ENCODE data around the gene ATP6V1A. TPM values are rescaled to one million over a fixed set of nuclear protein-coding genes. Genes with fewer than 3 reads are reported as not detected.

The ATP6V1A gene
- total RNA-seq, 1 experiment from 2014 or later, result 67.4 TPM

DNA sequence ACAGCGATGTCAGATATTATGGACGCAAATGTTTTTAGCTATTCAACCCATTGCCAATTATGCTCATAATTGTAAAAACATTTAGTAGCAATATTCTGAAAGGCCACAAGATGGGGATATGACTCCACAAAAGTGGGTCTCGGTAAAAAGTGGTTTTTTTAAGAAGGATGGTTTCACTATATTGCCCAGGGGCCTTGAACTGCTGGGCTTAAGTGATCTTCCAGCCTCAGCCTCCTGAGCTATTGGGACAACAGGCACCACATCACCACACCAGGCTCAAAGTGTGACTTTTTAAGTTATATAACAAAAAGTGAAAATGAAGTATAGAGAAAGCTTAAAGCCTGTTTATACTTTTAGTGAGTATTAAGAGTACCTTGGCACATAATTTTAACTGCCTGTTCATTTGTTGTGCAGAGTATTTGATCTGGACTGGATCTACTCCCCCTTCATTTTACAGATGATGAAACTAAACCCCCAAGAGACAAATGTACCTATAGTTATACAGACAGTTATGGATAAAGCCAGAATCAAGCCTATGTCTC, 10.2 kb upstream of the ATP6V1A start:
- DNase-seq, result peak; percentile 17
- no peak overlapping the region for H3K4me3 ChIP-seq (ENCODE audit: insufficient read depth, low read depth, low read length)
- no peaks in the 10 kb centered on the region for H3K36me3 ChIP-seq (replicated peaks; ENCODE audit: control insufficient read depth, insufficient read depth, low read length)

DNA sequence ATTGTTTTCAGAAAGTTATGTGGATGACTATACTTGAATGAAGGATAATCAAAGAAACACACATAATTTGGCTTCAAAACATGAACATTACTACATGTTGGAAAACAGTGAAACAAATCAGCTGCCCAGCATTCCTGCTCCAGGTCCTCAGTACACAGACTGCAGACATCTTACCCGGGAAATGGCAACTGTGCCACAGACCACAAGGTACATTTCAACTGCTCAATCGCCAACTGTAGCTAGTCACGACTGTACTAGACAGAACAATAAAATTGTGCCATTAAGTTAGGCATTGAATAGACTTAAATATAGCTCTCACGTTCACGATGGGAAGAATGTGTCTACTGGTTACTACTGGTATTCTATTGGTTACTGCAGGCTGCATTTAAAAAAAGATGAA, 5.7 kb upstream of the ATP6V1A start:
- H3K36me3 ChIP-seq (replicated peaks; ENCODE audit: control insufficient read depth, insufficient read depth, low read length), result no peaks in the 10 kb centered on the region
- H3K4me3 ChIP-seq (ENCODE audit: insufficient read depth, low read depth, low read length), result no peak overlapping the region
- no peak for DNase-seq
- H3K27me3 ChIP-seq (ENCODE audit: control insufficient read depth, insufficient read depth, low read length), result no peaks in the 10 kb centered on the region

More for the DNA sequence above, 10.2 kb upstream of the ATP6V1A start:
- no peaks in the 10 kb centered on the region for H3K27me3 ChIP-seq (ENCODE audit: control insufficient read depth, insufficient read depth, low read length)

DNA sequence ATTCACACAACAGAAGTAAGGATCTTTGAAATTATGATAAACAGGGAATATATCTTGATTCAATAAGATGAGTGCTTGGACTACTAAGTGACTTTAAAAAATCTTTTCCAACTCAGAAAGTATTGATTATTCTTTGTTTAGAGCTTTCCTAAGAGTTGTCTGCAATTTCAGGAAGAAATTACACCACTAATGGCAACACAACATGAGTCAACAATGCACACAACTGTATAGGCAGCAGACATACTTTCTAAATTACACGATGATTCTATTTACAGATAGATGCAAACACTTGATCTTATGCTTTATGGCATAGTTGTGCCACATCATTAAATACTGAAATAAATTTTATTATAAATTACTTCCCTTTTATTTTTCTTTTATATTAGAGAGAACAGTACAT, 5.2 kb upstream of the ATP6V1A start:
- H3K27me3 ChIP-seq (ENCODE audit: control insufficient read depth, insufficient read depth, low read length), result no peaks in the 10 kb centered on the region
- no peak overlapping the region for H3K4me3 ChIP-seq (ENCODE audit: insufficient read depth, low read depth, low read length)
- no peak for DNase-seq
- no peaks in the 10 kb centered on the region for H3K36me3 ChIP-seq (replicated peaks; ENCODE audit: control insufficient read depth, insufficient read depth, low read length)

DNA sequence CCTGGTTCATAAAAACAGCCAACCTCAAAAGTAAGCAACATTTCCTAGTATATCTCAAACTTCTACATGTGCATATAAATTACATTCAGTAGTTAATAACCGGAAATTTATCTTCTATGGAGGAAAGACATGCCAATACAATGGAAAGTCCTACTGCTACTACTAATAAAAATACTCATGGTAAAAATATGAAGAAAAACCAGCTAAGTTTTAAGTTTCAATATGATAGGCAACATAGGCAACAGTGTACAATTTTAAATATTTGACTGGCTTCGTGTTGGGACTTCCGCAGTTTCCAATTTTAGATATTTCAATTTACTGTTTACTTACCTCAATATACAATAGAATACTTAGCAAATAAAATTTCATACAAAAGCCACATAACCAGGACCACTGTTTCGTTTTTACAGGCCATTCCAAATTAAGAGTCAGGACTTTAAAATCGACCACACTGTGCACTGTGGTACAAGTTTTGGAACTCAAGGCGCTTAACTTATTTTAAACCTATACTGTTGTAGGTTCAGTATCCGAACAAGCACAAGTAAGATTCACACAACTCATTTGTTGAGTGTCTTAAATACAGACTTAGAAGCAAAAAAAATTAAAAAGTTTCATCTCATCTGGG, 3.7 kb upstream of the ATP6V1A start:
- DNase-seq, result no peak
- no peak overlapping the region for H3K4me3 ChIP-seq (ENCODE audit: insufficient read depth, low read depth, low read length)
- H3K27me3 ChIP-seq (ENCODE audit: control insufficient read depth, insufficient read depth, low read length), result no peaks in the 10 kb centered on the region
- no peaks in the 10 kb centered on the region for H3K36me3 ChIP-seq (replicated peaks; ENCODE audit: control insufficient read depth, insufficient read depth, low read length)

DNA sequence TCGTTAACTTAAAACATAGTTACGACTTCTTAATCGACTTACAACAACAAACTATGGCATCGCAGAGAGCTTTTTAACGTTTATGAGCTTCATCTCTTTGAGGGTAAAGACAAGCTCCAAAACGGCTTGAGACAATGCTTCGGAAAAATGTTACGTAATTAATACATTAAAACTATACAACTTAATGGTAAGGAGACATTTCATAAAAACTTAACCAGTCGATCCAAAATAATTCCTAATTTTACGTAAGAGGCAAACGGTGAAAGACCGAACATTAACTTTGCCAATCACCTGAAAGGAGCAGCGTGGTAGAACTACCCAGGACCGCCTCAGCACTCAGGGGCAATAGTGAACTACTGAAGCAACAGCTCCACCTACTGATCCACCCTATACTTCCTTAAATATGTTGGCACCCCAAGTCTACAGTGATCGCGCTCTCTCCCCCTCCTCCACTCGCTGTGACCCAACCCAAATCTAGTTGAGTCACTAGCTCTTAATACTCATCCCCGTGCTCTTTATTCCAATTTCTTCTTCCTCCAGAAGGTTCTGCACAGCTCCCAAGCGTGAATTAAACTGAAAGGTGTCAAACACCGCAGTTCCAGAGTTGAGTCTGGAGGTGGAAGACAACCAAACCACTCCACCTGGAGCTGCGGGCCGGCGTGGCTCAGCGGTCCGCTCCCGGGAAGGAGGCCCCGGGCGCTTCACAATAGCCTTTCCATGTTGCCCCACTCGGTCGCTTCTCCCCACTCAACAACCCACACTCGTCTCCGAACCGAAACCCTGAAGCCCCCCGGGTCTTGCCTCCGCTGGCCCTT, 1.7 kb upstream of the ATP6V1A start:
- H3K27me3 ChIP-seq (ENCODE audit: control insufficient read depth, insufficient read depth, low read length), result no peaks in the 10 kb centered on the region
- peak overlapping the region; percentile 67 for H3K4me3 ChIP-seq (ENCODE audit: insufficient read depth, low read depth, low read length)
- H3K36me3 ChIP-seq (replicated peaks; ENCODE audit: control insufficient read depth, insufficient read depth, low read length), result no peaks in the 10 kb centered on the region
- peak; percentile 84 for DNase-seq

DNA sequence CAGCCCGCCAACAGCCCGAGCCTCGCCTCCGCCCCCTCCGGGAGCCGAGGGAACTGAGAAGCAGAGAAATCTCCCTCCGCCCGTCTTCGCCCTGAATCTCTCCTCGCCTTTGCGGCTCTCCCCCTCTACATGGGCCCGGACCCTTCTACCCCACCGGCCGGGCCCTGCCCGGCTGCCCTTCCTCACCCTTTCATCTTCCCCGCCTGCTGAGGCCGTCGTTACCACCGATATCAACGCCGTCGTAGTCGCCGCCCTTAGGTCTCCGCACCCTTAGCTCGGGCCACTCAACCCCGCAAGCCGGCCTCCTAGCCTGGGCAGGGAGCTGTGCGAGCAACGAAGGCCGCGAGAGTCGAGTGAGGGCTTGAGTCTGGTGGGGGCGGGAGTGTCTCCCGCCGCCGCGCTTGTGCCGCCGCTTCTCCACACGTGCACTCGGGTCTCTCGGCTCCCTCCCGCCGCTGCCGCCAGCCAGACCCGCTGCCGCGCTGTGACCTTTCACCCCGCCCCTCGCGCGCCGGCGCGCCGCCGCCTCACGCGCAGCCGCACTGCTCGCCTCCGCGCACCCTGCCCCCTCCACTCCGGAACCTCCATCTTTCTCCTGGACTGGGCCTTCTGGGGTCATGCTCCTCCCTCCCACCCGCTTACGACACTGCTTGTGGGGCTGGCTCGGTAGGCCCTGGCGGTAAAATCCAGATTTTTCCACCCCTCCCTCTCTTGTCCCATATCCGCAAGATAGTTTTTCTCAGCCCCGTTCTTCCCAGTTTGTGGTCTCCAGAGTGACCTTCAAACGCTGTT, 883 bp upstream of the ATP6V1A start, which contains the start of gene NAA50:
TSS of gene NAA50 (minus strand) at position 494 of the 792 bp plus-strand sequence. CDS start at position 194, 300 bp downstream.
- H3K36me3 ChIP-seq (replicated peaks; ENCODE audit: control insufficient read depth, insufficient read depth, low read length), result no peaks in the 10 kb centered on the region

DNA sequence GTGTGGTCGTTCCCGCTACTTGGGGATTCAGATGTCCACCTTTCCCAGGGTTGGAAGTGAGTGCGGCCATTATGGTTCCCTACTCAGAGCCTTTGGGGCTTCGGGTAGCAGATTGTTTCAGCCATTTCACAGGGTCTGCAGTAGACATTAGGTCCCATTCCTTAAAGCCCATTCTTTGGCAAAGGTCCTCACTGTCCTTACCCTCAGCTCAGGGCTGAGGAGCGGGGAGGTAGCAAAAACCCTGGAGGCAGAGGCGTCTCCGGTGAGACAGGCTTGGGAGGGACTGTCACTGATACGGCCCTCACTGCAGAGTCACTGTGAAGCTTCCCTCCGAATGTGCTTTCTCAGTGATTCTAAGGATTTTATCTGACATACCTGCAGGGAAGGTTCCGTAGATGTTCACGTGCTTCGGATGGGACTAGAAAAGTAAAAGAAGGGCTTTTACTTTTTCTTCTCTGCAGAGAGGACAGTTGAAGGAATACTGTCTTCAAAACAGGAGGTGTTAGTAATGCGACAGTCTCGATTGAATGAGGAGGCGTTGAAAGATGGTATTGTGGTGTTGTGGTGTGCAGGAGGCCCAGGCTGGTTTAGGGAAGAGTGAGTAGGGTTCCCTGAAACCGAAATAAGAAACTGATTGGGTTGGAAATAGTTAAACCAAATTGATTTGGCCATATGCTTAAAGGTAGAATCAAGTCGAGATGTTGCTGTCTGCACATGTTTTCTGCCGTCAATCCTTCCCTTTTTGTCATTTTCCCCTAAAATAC, 630 bp downstream of the ATP6V1A start:
- Histone ChIP-seq H3K4me3 (ENCODE audit: insufficient read depth, low read depth, low read length) (peak overlapping the region; percentile 67), H3K36me3 (replicated peaks; ENCODE audit: control insufficient read depth, insufficient read depth, low read length) (no peaks in the 10 kb centered on the region), H3K27me3 (ENCODE audit: control insufficient read depth, insufficient read depth, low read length) (no peaks in the 10 kb centered on the region)
- no peak for DNase-seq

More for the DNA sequence above, 883 bp upstream of the ATP6V1A start, which contains the start of gene NAA50:
- Histone ChIP-seq H3K27me3 (ENCODE audit: control insufficient read depth, insufficient read depth, low read length) (no peaks in the 10 kb centered on the region), H3K4me3 (ENCODE audit: insufficient read depth, low read depth, low read length) (peak within 1 kb of the TSS; percentile 67)
- peak; percentile 92 for DNase-seq

DNA sequence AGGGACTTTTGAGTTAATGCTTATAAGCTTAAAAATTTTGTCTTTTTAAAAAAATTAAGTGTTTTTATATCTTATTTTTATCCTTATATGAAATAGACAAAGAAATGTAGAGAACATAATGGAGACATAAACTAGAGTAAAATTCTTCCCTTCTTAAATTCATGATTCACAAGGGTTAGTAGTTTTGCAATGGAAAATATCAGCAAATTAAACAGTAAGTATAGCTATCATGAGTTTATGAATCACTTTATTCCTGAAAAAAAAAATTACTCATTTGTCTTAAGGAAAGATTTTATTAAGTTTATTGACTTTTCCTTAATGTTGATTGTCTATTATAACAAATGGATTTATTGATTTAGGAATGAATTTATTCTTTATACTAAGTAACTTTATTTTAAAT, 4.3 kb downstream of the ATP6V1A start:
- H3K36me3 ChIP-seq (replicated peaks; ENCODE audit: control insufficient read depth, insufficient read depth, low read length), result no peaks in the 10 kb centered on the region
- no peak for DNase-seq
- H3K4me3 ChIP-seq (ENCODE audit: insufficient read depth, low read depth, low read length), result no peak overlapping the region
- no peaks in the 10 kb centered on the region for H3K27me3 ChIP-seq (ENCODE audit: control insufficient read depth, insufficient read depth, low read length)

DNA sequence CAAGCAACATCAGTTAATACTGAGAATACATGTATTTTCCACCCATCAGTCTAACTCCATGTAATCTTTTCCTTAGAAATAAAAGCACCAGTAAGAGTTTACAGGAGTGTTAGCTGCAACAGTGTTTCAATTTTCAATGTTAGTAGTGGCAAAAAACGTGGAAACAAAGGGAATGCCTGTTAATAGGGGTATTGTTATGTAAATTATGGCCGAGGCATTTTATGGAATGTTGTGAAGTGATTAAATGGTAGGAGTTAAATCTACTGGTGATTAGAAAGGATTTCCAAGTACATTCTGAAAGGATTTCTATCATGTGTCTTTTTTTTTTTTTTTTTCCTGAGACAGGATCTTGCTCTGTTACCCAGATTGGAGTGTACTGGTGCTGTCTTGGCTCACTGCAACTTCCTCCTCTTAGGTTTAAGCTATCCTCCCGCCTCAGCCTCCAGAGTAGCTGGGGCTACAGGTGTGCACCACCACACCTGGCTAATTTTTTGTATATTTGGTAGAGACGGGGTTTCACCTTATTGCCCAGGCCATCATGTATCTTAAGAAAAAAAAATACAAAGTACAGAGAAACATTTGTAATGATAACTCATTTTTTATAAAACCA, 6.6 kb downstream of the ATP6V1A start:
- DNase-seq, result no peak
- H3K4me3 ChIP-seq (ENCODE audit: insufficient read depth, low read depth, low read length), result no peak overlapping the region

DNA sequence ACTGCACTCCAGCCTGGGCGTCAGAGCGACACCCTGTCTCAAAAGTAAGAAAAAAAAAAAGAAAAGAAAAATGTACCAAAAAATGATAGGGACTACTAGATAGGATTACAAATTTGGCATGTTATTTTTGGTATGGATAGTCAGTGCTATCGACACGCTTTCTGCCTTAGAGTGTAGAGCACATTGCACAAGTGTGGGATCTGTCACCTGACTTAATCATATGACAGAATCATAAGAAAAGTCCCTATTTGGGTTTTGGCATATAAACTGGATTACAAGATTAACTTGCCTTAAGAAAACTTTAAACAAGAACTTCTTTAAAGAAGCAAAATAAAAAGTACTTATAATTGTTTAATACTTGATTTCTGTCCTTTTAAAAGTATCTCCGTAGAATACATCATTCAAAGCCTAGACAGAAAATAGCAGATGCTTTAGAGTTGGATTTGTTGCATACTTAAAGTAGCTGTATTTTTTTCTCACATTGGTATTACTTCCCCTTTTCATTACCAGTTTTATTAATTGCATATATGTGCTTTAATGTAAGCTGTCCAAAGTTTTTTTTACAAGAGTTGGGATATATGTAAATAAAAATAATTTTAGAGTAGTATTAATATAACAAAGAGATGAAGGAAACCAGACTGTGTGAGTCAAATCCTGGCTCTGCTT, 7.8 kb downstream of the ATP6V1A start:
- no peaks in the 10 kb centered on the region for H3K27me3 ChIP-seq (ENCODE audit: control insufficient read depth, insufficient read depth, low read length)
- no peak for DNase-seq
- H3K36me3 ChIP-seq (replicated peaks; ENCODE audit: control insufficient read depth, insufficient read depth, low read length), result no peaks in the 10 kb centered on the region
- no peak overlapping the region for H3K4me3 ChIP-seq (ENCODE audit: insufficient read depth, low read depth, low read length)

More for the DNA sequence above, 6.6 kb downstream of the ATP6V1A start:
- Histone ChIP-seq H3K27me3 (ENCODE audit: control insufficient read depth, insufficient read depth, low read length) (no peaks in the 10 kb centered on the region), H3K36me3 (replicated peaks; ENCODE audit: control insufficient read depth, insufficient read depth, low read length) (no peaks in the 10 kb centered on the region)

DNA sequence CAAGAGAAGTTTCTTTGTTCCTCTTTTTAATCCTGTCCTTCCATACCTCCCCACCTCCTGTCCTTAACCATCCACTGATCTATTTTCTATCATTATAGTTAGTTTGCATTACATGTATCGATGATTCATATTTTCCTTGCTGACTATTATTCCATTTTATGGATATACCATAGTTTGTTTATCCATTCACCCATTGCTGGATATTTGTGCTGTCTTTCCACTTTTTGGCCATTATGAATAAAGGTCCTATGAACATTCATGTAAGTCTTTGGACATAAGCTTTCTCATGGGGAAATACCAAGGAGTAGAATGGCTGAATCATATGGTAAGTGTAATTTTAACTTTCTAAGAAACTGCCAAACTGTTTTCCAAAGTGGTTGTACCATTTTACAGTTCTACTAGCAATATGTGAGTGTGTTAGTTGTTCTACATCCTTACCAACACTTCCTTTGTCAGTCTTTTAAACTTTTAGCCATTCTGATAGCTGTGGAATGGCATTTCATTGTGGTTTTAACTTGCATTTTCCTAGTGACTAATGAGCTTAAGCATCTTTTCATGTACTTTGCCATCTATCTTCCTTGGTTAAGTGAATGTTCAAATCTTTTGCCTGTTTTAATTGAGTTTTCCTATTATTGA, 11.7 kb downstream of the ATP6V1A start:
- H3K27me3 ChIP-seq (ENCODE audit: control insufficient read depth, insufficient read depth, low read length), result no peaks in the 10 kb centered on the region
- no peak overlapping the region for H3K4me3 ChIP-seq (ENCODE audit: insufficient read depth, low read depth, low read length)
- DNase-seq, result no peak
- H3K36me3 ChIP-seq (replicated peaks; ENCODE audit: control insufficient read depth, insufficient read depth, low read length), result no peaks in the 10 kb centered on the region

DNA sequence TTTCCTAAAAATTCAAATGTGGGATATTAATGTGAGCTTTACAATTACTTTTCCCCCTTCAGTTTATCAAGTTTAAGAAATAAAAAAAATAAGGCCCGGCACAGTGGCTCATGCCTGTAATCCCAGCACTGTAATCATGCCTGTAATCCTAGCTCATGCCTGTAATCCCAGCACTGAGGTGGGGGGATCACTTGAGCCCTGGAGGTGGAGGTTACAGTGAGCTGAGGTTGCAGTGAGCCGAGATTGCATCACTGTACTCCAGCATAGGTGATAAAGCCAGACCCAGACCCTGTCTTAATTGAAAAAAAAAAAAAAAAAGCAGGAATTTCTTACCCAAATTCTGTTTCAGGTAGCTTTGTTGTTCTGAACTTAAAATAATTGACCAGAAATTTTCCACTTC, 17.9 kb downstream of the ATP6V1A start:
- Histone ChIP-seq H3K36me3 (replicated peaks; ENCODE audit: control insufficient read depth, insufficient read depth, low read length) (no peaks in the 10 kb centered on the region), H3K27me3 (ENCODE audit: control insufficient read depth, insufficient read depth, low read length) (no peaks in the 10 kb centered on the region), H3K4me3 (ENCODE audit: insufficient read depth, low read depth, low read length) (no peak overlapping the region)
- no peak for DNase-seq

DNA sequence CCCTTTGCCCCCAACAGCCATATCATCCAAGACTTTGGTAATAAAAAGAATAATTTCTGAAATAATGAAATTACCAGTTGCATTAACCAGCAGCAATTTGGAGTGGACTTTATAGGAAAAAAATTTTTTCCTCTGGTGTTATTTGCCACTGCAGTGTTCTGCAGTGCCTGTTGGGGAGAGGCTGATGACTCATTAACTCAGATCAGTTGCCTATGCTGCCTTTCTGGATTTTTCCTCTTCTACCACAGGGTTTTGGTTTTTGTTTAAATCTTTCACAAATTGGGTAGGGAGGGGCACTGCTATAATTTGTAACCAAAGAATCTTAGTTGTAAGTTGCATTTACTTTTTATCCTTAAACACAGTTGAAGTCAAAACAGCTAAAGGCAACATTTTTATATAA, 22.7 kb downstream of the ATP6V1A start:
- Histone ChIP-seq H3K36me3 (replicated peaks; ENCODE audit: control insufficient read depth, insufficient read depth, low read length) (no peaks in the 10 kb centered on the region), H3K27me3 (ENCODE audit: control insufficient read depth, insufficient read depth, low read length) (no peaks in the 10 kb centered on the region), H3K4me3 (ENCODE audit: insufficient read depth, low read depth, low read length) (no peak overlapping the region)
- no peak for DNase-seq

Measured in H7 (cell line).